BJ (cell line): ENCODE measurements around the gene IGSF10. TPM values are rescaled to one million over a fixed set of nuclear protein-coding genes. Genes with fewer than 3 reads are reported as not detected.
"Not testable (repeated sequence)": the region's sequence is repeated elsewhere in the genome, so short reads cannot be mapped to it uniquely, and the experiment has no call there.

Source experiments
- CTCF ChIA-PET: fragments of 350-600 bp; formaldehyde crosslinking; extraction: SDS; loops from one replicate; lab custom pipeline; 2021; ENCODE audit warnings: antibody characterized with exemption, inconsistent platforms; lab: Yijun Ruan, JAX
- POLR2A ChIA-PET: fragments of 300-600 bp; sonication (Branson Sonifier 250); formaldehyde crosslinking; extraction: SDS; loops from one replicate; lab custom pipeline; 2021; ENCODE audit warnings: antibody characterized with exemption; lab: Charles Lee
- DNase-seq: peaks from one replicate; pipeline ENCODE4 v3.0.0-alpha.2; 2011; ENCODE audit warnings: low read depth
- H3K27me3 ChIP-seq: 2 replicates; pipeline ENCODE4 v1.6.0; 2011; ENCODE audit warnings: low read length; ENCODE audit not compliant: control insufficient read depth, insufficient read depth
- H3K36me3 ChIP-seq: 2 replicates; pipeline ENCODE4 v1.5.1; 2011; ENCODE audit warnings: low read length; ENCODE audit not compliant: control insufficient read depth, insufficient read depth
- H3K4me3 ChIP-seq: 2 replicates; pipeline ENCODE4 v1.5.1; 2011; ENCODE audit warnings: low read depth, mild to moderate bottlenecking, control low read depth, low read length
- CTCF ChIP-seq: IDR thresholded peaks from 2 replicates; pipeline ENCODE4 v1.5.1; 2011; ENCODE audit warnings: low read depth, mild to moderate bottlenecking, control low read depth, inconsistent platforms, low read length, moderate library complexity; ENCODE audit not compliant: insufficient read depth
- polyA plus RNA-seq: library from polyadenylated mRNA; depleted of rRNA; stranded (reverse); fragments of >200 nt; gene quantifications from 2 replicates; pipeline ENCODE4 v1.2.3, GENCODE V29; 2011

IGSF10 gene
- polyA plus RNA-seq, 1 experiment, result 0.07 TPM

- no peak for DNase-seq
- no peak for TF ChIP-seq CTCF
- H3K4me3 ChIP-seq, result no peak overlapping the region
- no peaks in the 10 kb centered on the region for H3K27me3 ChIP-seq
- ChIA-PET POLR2A (no interaction called here), CTCF (no interaction called here)
- no peaks in the 10 kb centered on the region for H3K36me3 ChIP-seq
These were observed 40.5 kb upstream of the IGSF10 start for GRCh38 chr3:151501171-151501922.

- Histone ChIP-seq H3K27me3 (no peaks in the 10 kb centered on the region), H3K36me3 (no peaks in the 10 kb centered on the region), H3K4me3 (no peak overlapping the region)
- ChIA-PET POLR2A (no interaction called here), CTCF (no interaction called here)
- no peak for DNase-seq
- no peak for TF ChIP-seq CTCF
These were observed 38.3 kb upstream of the IGSF10 start for GRCh38 chr3:151499168-151499567.

- no peak for DNase-seq
- CTCF ChIA-PET, result no interaction called here
- H3K27me3 ChIP-seq, result no peaks in the 10 kb centered on the region
- no peaks in the 10 kb centered on the region for H3K36me3 ChIP-seq
- H3K4me3 ChIP-seq, result no peak overlapping the region
- POLR2A ChIA-PET, result no interaction called here
- no peak for TF ChIP-seq CTCF
These were observed 30.7 kb upstream of the IGSF10 start for GRCh38 chr3:151491525-151491924.

- H3K27me3 ChIP-seq, CTCF ChIA-PET, DNase-seq, H3K4me3 ChIP-seq, POLR2A ChIA-PET, H3K36me3 ChIP-seq: not testable (repeated sequence)
These were observed 27.0 kb upstream of the IGSF10 start for GRCh38 chr3:151487833-151488232.

- Histone ChIP-seq H3K4me3 (no peak overlapping the region), H3K36me3 (no peaks in the 10 kb centered on the region), H3K27me3 (no peaks in the 10 kb centered on the region)
- no peak for DNase-seq
- TF ChIP-seq CTCF, result no peak
- CTCF ChIA-PET, result interaction anchor here (0.7 to 2.0 kb wide), 4 partner anchors 9 to 435 kb away, joined by 3 to 10 read pairs (median 3); no protein-coding TSS in a partner anchor
- POLR2A ChIA-PET, result no interaction called here
These were observed 23.2 kb upstream of the IGSF10 start for GRCh38 chr3:151483961-151484520.
